ENCODE results near the gene STK35.

- TF ChIP-seq EZH2 (IDR thresholded peaks at IDR 0.05; ENCODE audit: insufficient read depth, poor library complexity, severe bottlenecking) (no peak), EZH2phosphoT487 (IDR thresholded peaks at IDR 0.05; ENCODE audit: insufficient read depth, low read depth) (no peak)
Measured at GRCh38 chr20:2130683-2131082, 29.1 kb downstream of the STK35 start.
